OCI-LY3 (cell line): Measurements from ENCODE around the gene NRXN3.

Experiments used
- H2AFZ ChIP-seq: fragments of 200-600, 300-600 bp; shearing (Covaris generic); 2 replicates; pipeline ENCODE4 v1.6.0; 2014; ENCODE audit warnings: antibody characterized with exemption, low read depth, low read length
- H3K27ac ChIP-seq: fragments of 200-600, 300-600 bp; sonication (generic); 2 replicates; pipeline ENCODE4 v1.5.1; 2014; ENCODE audit warnings: mild to moderate bottlenecking, low read length, moderate library complexity, mixed read lengths
- H3K27me3 ChIP-seq: fragments of 200-600, 300-600 bp; sonication (generic); 2 replicates; pipeline ENCODE4 v1.6.1; 2014; ENCODE audit warnings: low read depth, low read length, mixed read lengths
- H3K36me3 ChIP-seq: fragments of 200-600, 300-600 bp; sonication (generic); replicated peaks from 2 replicates; pipeline ENCODE3; 2014; ENCODE audit warnings: low read depth, low read length, mixed read lengths
- H3K4me1 ChIP-seq: fragments of 300-600, 200-600 bp; sonication (generic); 2 replicates; pipeline ENCODE4 v1.6.1; 2014; ENCODE audit warnings: low read length, mixed read lengths
- H3K4me2 ChIP-seq: fragments of 200-600, 300-600 bp; sonication (generic); 2 replicates; pipeline ENCODE4 v1.6.1; 2014; ENCODE audit warnings: low read length, mixed read lengths
- H3K4me3 ChIP-seq: fragments of 300-600, 200-600 bp; sonication (generic); 2 replicates; pipeline ENCODE4 v1.5.1; 2014; ENCODE audit warnings: antibody characterized with exemption, mild to moderate bottlenecking, low read length, moderate library complexity
- H3K79me2 ChIP-seq: fragments of 300-600, 200-600 bp; shearing (Covaris generic); 2 replicates; pipeline ENCODE4 v1.6.1; 2014; ENCODE audit warnings: mild to moderate bottlenecking, low read length, mixed read lengths
- H3K9ac ChIP-seq: fragments of 300-600, 200-600 bp; shearing (Covaris generic); 2 replicates; pipeline ENCODE4 v1.6.0; 2014; ENCODE audit warnings: mild to moderate bottlenecking, low read length, moderate library complexity
- H3K9me3 ChIP-seq: fragments of 200-600, 300-600 bp; shearing (Covaris generic); 2 replicates; pipeline ENCODE4 v1.6.1; 2014; ENCODE audit warnings: low read length, mixed read lengths; ENCODE audit not compliant: insufficient read depth
- H4K20me1 ChIP-seq: fragments of 200-600, 300-600 bp; sonication (generic); 2 replicates; pipeline ENCODE4 v1.6.1; 2016; ENCODE audit warnings: low read length, mixed read lengths; ENCODE audit not compliant: insufficient read depth
- EZH2phosphoT487 ChIP-seq: fragments of 200-600 bp; shearing (Covaris generic); IDR thresholded peaks from 2 replicates; pipeline ENCODE4 v1.6.1; 2018; ENCODE audit warnings: antibody characterized with exemption, mixed run types, low read depth
- TF ChIP-seq, protein P1 (sequence below): fragments of 200-600, 300-600 bp; sonication (generic); IDR thresholded peaks from 2 replicates; pipeline ENCODE4 v1.5.1; 2014; ENCODE audit warnings: antibody characterized with exemption, low read length, low read depth

NRXN3 gene

DNA sequence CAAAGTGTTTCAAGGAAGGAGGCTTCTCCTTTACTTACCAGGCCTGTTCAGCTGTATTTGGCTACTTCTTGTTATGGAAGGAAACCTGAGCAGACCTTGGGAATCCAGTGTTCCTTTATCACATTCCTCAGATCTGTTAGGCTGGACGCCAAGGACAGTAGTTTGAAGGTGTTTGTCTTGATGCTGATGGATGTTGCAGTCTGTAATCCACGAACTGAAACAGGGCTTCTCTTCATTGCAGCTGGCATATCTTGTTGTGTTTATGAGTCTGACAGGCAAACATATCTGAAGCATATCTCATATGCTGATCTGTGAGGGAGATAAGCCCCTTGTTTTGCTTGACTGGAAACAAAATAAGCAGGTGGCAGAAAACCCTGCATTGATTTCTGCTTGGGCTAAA lies 904.3 kb downstream of the NRXN3 start:
- no peaks in the 10 kb centered on the region for H3K27me3 ChIP-seq
- no peaks in the 10 kb centered on the region for H3K9me3 ChIP-seq
- no peak for TF ChIP-seq EZH2phosphoT487
- TF ChIP-seq, protein P1, sequence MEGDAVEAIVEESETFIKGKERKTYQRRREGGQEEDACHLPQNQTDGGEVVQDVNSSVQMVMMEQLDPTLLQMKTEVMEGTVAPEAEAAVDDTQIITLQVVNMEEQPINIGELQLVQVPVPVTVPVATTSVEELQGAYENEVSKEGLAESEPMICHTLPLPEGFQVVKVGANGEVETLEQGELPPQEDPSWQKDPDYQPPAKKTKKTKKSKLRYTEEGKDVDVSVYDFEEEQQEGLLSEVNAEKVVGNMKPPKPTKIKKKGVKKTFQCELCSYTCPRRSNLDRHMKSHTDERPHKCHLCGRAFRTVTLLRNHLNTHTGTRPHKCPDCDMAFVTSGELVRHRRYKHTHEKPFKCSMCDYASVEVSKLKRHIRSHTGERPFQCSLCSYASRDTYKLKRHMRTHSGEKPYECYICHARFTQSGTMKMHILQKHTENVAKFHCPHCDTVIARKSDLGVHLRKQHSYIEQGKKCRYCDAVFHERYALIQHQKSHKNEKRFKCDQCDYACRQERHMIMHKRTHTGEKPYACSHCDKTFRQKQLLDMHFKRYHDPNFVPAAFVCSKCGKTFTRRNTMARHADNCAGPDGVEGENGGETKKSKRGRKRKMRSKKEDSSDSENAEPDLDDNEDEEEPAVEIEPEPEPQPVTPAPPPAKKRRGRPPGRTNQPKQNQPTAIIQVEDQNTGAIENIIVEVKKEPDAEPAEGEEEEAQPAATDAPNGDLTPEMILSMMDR = no peak
- H3K79me2 ChIP-seq = no peaks in the 10 kb centered on the region
- H3K36me3 ChIP-seq = no peaks in the 10 kb centered on the region
- no peaks in the 10 kb centered on the region for H3K4me1 ChIP-seq
- H3K4me2 ChIP-seq = no peak overlapping the region
- H3K9ac ChIP-seq = no peak overlapping the region
- H3K4me3 ChIP-seq = no peak overlapping the region
- H2AFZ ChIP-seq = no peak overlapping the region
- no peak overlapping the region for H3K27ac ChIP-seq
- no peaks in the 10 kb centered on the region for H4K20me1 ChIP-seq

DNA sequence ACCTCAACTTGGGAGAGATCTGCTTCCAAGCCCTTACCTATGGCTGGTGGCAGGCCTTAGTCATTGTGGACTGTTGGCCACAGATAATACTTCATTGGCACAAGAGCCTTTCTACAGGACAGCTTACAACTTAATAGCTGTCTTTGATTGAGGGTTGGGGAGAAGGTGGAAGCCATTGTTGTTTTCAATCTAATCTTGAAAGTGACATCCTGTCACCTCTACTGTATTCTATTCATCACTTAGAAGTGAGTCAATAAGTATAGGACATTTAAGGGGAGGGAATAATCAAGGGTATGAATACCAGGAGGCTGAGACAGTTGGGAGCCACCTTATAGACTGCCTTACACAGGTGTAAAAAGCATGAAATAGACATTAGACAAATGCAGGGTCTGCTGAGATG lies 906.3 kb downstream of the NRXN3 start:
- Histone ChIP-seq H3K27me3 (no peaks in the 10 kb centered on the region), H4K20me1 (no peaks in the 10 kb centered on the region), H2AFZ (no peak overlapping the region), H3K36me3 (no peaks in the 10 kb centered on the region), H3K4me3 (no peak overlapping the region), H3K9ac (no peak overlapping the region), H3K4me1 (no peaks in the 10 kb centered on the region), H3K79me2 (no peaks in the 10 kb centered on the region), H3K27ac (no peak overlapping the region), H3K9me3 (no peaks in the 10 kb centered on the region), H3K4me2 (no peak overlapping the region)
- no peak for TF ChIP-seq EZH2phosphoT487
- TF ChIP-seq, protein P1 = no peak

DNA sequence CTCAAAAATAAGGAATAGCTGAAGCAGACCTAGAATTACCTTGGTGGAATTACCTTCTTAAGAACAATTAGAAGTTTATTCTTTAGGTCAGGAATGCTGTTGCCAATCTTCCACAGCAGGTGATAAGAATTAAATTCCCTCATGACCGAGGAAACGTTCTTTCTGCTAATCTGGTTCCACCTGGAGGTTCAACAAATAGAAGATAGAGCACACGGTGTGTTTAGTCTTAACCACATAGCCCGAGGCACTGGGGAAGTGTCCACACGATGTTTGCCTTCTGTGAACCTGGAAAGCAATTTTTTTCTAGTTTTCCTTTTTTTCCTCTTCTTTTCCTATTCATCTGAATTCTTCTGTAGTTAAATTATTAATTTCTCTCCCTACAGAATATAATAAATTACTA lies 906.9 kb downstream of the NRXN3 start:
- Histone ChIP-seq H3K9me3 (no peaks in the 10 kb centered on the region), H3K4me2 (no peak overlapping the region), H3K79me2 (no peaks in the 10 kb centered on the region), H4K20me1 (no peaks in the 10 kb centered on the region), H3K9ac (no peak overlapping the region), H3K4me3 (no peak overlapping the region), H2AFZ (no peak overlapping the region), H3K36me3 (no peaks in the 10 kb centered on the region), H3K27me3 (no peaks in the 10 kb centered on the region), H3K27ac (no peak overlapping the region), H3K4me1 (no peaks in the 10 kb centered on the region)
- no peak for TF ChIP-seq EZH2phosphoT487
- TF ChIP-seq, protein P1 = no peak

DNA sequence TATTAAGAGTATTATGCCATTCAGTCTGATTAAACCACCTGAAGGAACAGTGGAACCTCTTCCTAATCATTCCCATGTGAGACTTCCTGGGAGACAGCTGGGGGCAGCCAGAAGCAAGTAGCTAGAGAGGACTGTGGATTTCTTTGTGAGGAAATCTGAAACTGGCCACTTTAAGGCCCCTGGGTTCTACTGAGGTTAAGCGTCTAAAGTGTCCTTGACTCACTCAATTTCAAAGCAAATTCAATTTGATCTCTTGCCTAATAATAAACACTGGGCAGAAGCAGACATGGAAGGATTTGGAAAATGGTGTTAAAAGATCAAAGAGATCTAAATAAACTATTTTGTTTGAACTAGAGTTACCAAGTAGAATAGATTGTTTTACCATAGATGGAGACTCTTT lies 909.9 kb downstream of the NRXN3 start:
- no peak for TF ChIP-seq EZH2phosphoT487
- TF ChIP-seq, protein P1 = no peak
- H3K9me3 ChIP-seq = no peaks in the 10 kb centered on the region
- no peaks in the 10 kb centered on the region for H3K27me3 ChIP-seq
- no peaks in the 10 kb centered on the region for H3K79me2 ChIP-seq
- H3K4me1 ChIP-seq = no peaks in the 10 kb centered on the region
- H4K20me1 ChIP-seq = no peaks in the 10 kb centered on the region
- no peak overlapping the region for H3K27ac ChIP-seq
- H3K4me2 ChIP-seq = no peak overlapping the region
- H3K4me3 ChIP-seq = no peak overlapping the region
- no peak overlapping the region for H2AFZ ChIP-seq
- H3K9ac ChIP-seq = no peak overlapping the region
- no peaks in the 10 kb centered on the region for H3K36me3 ChIP-seq
